ENCODE results near the gene GRAMD4. TPM values are rescaled to one million over a fixed set of nuclear protein-coding genes. Genes with fewer than 3 reads are reported as not detected.

The GRAMD4 gene
- total RNA-seq, 1 experiment from 2014 or later, result 19.8 TPM

GRCh38 chr22:46706060-46706459, 85.9 kb downstream of the GRAMD4 start:
- Histone ChIP-seq H2BK20ac (ENCODE audit: low read depth, low read length, poor library complexity, severe bottlenecking) (no peak overlapping the region), H3K23ac (ENCODE audit: insufficient read length, low read depth, low read length) (no peak overlapping the region), H3K14ac (ENCODE audit: insufficient read depth, low read length) (no peak overlapping the region; the same call in 1 of the 2 replicates), H3K23me2 (ENCODE audit: insufficient read length, low read depth, low read length, poor library complexity, severe bottlenecking) (no peaks in the 10 kb centered on the region), H3K9ac (ENCODE audit: extremely low read depth, insufficient read length, low read length) (no peak overlapping the region), H3K4me1 (ENCODE audit: insufficient read depth, low read length) (no peaks in the 10 kb centered on the region), H3K79me1 (ENCODE audit: insufficient read depth, low read depth, low read length, poor library complexity, severe bottlenecking) (no peaks in the 10 kb centered on the region), H3K79me2 (ENCODE audit: insufficient read depth, low read length) (no peaks in the 10 kb centered on the region), H3K9me3 (ENCODE audit: control insufficient read depth, low read depth, low read length) (no peaks in the 10 kb centered on the region), H3T11ph (ENCODE audit: low read length) (no peak overlapping the region), H4K20me1 (ENCODE audit: control insufficient read depth, insufficient read depth, insufficient read length) (no peaks in the 10 kb centered on the region), H3K18ac (ENCODE audit: insufficient read length, low read depth, low read length) (no peak overlapping the region), H3K56ac (ENCODE audit: insufficient read length, low read depth, low read length) (no peak overlapping the region), H3K4me2 (ENCODE audit: insufficient read depth, insufficient read length, low read length) (no peak overlapping the region), H2BK15ac (ENCODE audit: low read depth, low read length) (no peak overlapping the region), H3K27me3 (ENCODE audit: insufficient read depth, low read length) (no peaks in the 10 kb centered on the region), H4K5ac (ENCODE audit: insufficient read length, low read depth, low read length) (no peak overlapping the region), H4K91ac (ENCODE audit: insufficient read length, low read depth, low read length) (no peak overlapping the region), H3K27ac (ENCODE audit: insufficient read length, low read depth, low read length) (no peak overlapping the region), H2BK12ac (ENCODE audit: insufficient read length, low read depth, low read length) (no peak overlapping the region), H2AFZ (ENCODE audit: low read length) (no peak overlapping the region), H3K4ac (ENCODE audit: low read depth, low read length) (no peak overlapping the region), H2BK120ac (ENCODE audit: low read depth, low read length, poor library complexity, severe bottlenecking) (no peak overlapping the region), H2BK5ac (ENCODE audit: insufficient read length, low read length) (no peak overlapping the region), H2AK5ac (ENCODE audit: insufficient read length, low read length) (no peak overlapping the region), H4K8ac (replicated peaks; ENCODE audit: insufficient read length, low read depth, low read length) (no peak overlapping the region)
- TF ChIP-seq, protein P1, sequence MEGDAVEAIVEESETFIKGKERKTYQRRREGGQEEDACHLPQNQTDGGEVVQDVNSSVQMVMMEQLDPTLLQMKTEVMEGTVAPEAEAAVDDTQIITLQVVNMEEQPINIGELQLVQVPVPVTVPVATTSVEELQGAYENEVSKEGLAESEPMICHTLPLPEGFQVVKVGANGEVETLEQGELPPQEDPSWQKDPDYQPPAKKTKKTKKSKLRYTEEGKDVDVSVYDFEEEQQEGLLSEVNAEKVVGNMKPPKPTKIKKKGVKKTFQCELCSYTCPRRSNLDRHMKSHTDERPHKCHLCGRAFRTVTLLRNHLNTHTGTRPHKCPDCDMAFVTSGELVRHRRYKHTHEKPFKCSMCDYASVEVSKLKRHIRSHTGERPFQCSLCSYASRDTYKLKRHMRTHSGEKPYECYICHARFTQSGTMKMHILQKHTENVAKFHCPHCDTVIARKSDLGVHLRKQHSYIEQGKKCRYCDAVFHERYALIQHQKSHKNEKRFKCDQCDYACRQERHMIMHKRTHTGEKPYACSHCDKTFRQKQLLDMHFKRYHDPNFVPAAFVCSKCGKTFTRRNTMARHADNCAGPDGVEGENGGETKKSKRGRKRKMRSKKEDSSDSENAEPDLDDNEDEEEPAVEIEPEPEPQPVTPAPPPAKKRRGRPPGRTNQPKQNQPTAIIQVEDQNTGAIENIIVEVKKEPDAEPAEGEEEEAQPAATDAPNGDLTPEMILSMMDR (conservative IDR thresholded peaks at IDR 0.05), result no peak
- H3K27ac Mint-ChIP-seq, result no peak overlapping the region
- peaks cover 8% of the 10 kb centered on the region in 2 experiments for H3K4me1 Mint-ChIP-seq
- H3K4me3 Mint-ChIP-seq, result no peak overlapping the region
- H3K9me3 Mint-ChIP-seq, result no peaks in the 10 kb centered on the region
- no peaks in the 10 kb centered on the region for H3K27me3 Mint-ChIP-seq (ENCODE audit: low read depth)
- no peak for DNase-seq
- H3K36me3 Mint-ChIP-seq (ENCODE audit: insufficient read depth in 1 of 3, low read depth in 3 of 3), result peaks cover 14 to 77% (median 69%) of the 10 kb centered on the region in 3 experiments; a peak in 6 of 7 replicates
- no CpG with 5 or more reads among the region's 12 CpGs for WGBS (ENCODE audit: extremely low coverage, insufficient read length, low lambda C conversion rate)

Data from H9 (cell line).